DND-41 (cell line): ENCODE measurements around the gene SORCS1.

Experiments used
- ATAC-seq: fragments of 200-7000 bp; cut with Tn5 transposase; 3 replicates; pipeline ENCODE4 v1.9.1; 2021; ENCODE audit warnings: low read depth; ENCODE audit not compliant: insufficient read depth
- DNase-seq: peaks from one replicate; pipeline ENCODE4 v3.0.0-alpha.2; 2020
- H2AFZ ChIP-seq: 2 replicates; pipeline ENCODE4 v1.6.0; 2012; ENCODE audit warnings: low read depth, low read length
- H3K27ac ChIP-seq: 2 replicates; pipeline ENCODE4 v1.5.1; 2012; ENCODE audit warnings: low read length, inconsistent platforms
- H3K27me3 ChIP-seq: fragments of 200-600 bp; sonication (generic); 2 replicates; pipeline ENCODE4 v1.6.0; 2012; ENCODE audit warnings: low read length, mild to moderate bottlenecking, inconsistent platforms; ENCODE audit not compliant: insufficient read depth, poor library complexity
- H3K36me3 ChIP-seq: 2 replicates; pipeline ENCODE4 v1.5.1; 2012; ENCODE audit warnings: low read length, inconsistent platforms; ENCODE audit not compliant: insufficient read depth
- H3K4me1 ChIP-seq: 2 replicates; pipeline ENCODE4 v1.5.1; 2012; ENCODE audit warnings: mild to moderate bottlenecking, low read length; ENCODE audit not compliant: insufficient read depth
- H3K4me2 ChIP-seq: 2 replicates; pipeline ENCODE4 v1.6.0; 2012; ENCODE audit warnings: mild to moderate bottlenecking, moderate library complexity, low read length, inconsistent platforms; ENCODE audit not compliant: insufficient read depth
- H3K4me3 ChIP-seq, 2 experiments: fragments of 200-600 bp in 1 of 2; shearing (Covaris generic) in 1 of 2; 2 replicates each; pipeline ENCODE4 v1.5.1; 2012 to 2016; ENCODE audit warnings: inconsistent platforms in 2 of 2, low read length in 2 of 2, mild to moderate bottlenecking in 2 of 2, low read depth in 1 of 2, moderate library complexity in 1 of 2
- H3K79me2 ChIP-seq: 2 replicates; pipeline ENCODE4 v1.6.0; 2012; ENCODE audit warnings: low read length, inconsistent platforms; ENCODE audit not compliant: insufficient read depth
- H3K9ac ChIP-seq: 2 replicates; pipeline ENCODE4 v1.6.0; 2012; ENCODE audit warnings: low read depth, mild to moderate bottlenecking, inconsistent platforms, low read length, moderate library complexity
- H3K9me3 ChIP-seq: 2 replicates; pipeline ENCODE4 v1.5.1; 2012; ENCODE audit warnings: low read length, moderate library complexity, mild to moderate bottlenecking, inconsistent platforms; ENCODE audit not compliant: insufficient read depth, severe bottlenecking
- H4K20me1 ChIP-seq: 2 replicates; pipeline ENCODE4 v1.6.0; 2012; ENCODE audit warnings: low read length; ENCODE audit not compliant: insufficient read depth
- EZH2 ChIP-seq: IDR thresholded peaks from 3 replicates; pipeline ENCODE4 v1.6.1; 2012; ENCODE audit warnings: borderline replicate concordance, low read depth, mild to moderate bottlenecking, moderate library complexity, low read length, inconsistent platforms; ENCODE audit not compliant: severe bottlenecking
- TF ChIP-seq, protein P1 (sequence below): IDR thresholded peaks from 2 replicates; pipeline ENCODE4 v1.5.1; 2012; ENCODE audit warnings: borderline replicate concordance, low read length, moderate library complexity, mild to moderate bottlenecking; ENCODE audit not compliant: poor library complexity, severe bottlenecking; ENCODE audit errors: extremely low read depth

The SORCS1 gene

DNA sequence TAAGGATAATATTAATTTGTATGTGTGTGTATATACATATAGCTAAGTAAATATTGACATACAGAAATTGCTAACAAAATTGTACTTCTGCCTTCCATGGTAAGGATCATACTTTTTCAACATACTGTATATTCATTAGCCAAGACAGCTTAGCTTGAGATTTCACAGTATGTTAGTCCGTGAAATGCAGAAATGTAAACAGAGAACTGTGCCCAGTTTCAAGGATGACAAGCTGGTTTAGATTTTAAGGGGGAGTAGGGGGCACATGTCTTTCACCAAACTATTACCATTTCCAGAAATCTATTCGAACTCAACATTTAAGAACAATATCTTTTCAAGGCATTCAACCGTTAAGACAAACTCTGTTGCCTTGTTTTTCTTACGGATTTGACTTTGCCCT, 182.2 kb downstream of the SORCS1 start:
- Histone ChIP-seq H3K27me3 (no peaks in the 10 kb centered on the region), H3K9ac (no peak overlapping the region), H4K20me1 (no peaks in the 10 kb centered on the region), H3K9me3 (no peaks in the 10 kb centered on the region), H3K4me3 (no peak overlapping the region), H3K36me3 (no peaks in the 10 kb centered on the region), H3K79me2 (no peaks in the 10 kb centered on the region), H2AFZ (no peak overlapping the region), H3K4me1 (no peaks in the 10 kb centered on the region), H3K27ac (no peak overlapping the region), H3K4me2 (no peak overlapping the region)
- ATAC-seq (no peak), DNase-seq (no peak)
- TF ChIP-seq EZH2 = no peak
- TF ChIP-seq, protein P1, sequence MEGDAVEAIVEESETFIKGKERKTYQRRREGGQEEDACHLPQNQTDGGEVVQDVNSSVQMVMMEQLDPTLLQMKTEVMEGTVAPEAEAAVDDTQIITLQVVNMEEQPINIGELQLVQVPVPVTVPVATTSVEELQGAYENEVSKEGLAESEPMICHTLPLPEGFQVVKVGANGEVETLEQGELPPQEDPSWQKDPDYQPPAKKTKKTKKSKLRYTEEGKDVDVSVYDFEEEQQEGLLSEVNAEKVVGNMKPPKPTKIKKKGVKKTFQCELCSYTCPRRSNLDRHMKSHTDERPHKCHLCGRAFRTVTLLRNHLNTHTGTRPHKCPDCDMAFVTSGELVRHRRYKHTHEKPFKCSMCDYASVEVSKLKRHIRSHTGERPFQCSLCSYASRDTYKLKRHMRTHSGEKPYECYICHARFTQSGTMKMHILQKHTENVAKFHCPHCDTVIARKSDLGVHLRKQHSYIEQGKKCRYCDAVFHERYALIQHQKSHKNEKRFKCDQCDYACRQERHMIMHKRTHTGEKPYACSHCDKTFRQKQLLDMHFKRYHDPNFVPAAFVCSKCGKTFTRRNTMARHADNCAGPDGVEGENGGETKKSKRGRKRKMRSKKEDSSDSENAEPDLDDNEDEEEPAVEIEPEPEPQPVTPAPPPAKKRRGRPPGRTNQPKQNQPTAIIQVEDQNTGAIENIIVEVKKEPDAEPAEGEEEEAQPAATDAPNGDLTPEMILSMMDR = no peak

DNA sequence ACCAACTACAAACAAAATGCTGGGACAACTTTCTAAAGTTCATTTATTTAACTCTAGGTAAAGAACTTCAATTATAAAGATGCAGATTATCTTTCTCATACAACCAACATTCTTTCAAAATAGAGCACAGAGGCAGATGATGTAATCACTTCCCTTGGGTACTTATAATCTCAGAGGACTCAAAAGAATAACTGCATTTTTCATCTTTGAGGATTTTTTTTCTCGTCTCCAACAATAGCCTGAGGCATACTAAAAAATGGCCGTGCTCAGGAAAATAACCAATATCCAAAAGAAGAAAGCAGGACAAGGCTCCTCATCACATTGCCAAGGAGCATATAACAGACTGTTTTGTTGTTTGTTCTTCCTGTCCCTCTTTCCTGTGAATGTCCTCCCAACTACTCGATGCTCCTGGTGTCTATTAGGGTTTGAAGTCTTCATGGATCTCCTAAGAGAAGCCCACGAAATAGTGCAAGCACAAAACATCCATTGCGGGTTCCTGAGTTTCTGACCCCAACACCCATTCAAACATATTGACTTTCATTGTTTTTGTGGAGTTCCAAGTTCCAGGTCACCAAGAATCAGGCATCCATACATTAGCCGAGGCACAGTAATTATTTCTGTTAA, 182.9 kb downstream of the SORCS1 start:
- no peak overlapping the region for H3K27ac ChIP-seq

DNA sequence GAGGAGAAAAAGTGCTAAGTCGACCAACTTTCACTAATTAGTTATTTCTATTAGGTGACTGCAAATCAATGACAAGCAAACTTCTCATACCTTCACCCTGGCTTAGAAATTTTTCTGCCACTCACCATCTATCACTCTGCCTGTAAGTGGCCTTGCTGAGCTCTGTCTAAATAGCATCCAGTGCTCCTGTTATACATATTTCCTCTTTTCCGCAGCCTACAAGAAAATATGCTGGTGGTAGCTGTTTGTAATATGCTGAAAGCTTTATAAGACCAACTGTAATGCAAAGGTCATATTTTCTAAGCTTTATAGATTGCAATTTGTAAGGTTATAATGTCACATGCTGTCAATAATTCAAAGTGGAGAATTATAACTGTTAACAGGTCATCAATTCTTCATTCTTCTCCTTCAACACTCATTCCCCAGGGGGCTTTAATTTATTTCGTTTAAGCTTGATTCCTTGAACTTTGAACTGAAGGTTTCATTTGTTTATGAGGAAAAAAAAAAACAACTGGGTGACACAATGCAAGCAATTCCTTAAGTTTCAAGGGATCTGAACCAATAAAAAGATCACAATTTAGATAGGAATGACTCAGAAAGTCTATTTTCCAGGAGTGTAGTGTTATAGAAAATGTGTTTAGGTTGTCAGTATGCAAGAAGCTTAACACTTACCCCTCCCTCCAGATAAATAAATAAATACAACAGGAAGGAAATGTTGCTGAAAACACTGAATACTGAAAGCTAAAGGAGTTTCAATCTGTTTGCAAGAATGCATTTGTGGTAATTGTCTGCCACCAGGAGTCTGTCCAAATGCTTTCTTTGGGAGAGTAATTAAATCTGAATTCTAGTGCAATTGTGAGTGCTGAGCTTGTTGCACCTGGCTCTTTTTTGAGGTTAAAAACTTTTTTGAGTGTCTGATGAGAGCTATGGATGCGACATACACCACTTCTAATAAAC, 183.7 kb downstream of the SORCS1 start:
- Histone ChIP-seq H3K27me3 (no peaks in the 10 kb centered on the region), H4K20me1 (no peaks in the 10 kb centered on the region), H3K9ac (no peak overlapping the region), H3K4me2 (no peak overlapping the region), H3K27ac (no peak overlapping the region), H2AFZ (no peak overlapping the region), H3K9me3 (no peaks in the 10 kb centered on the region), H3K36me3 (no peaks in the 10 kb centered on the region), H3K4me3 (no peak overlapping the region), H3K4me1 (no peaks in the 10 kb centered on the region), H3K79me2 (no peaks in the 10 kb centered on the region)
- ATAC-seq (no peak), DNase-seq (no peak)
- no peak for TF ChIP-seq EZH2
- TF ChIP-seq, protein P1 = no peak

More for the DNA sequence above, 182.9 kb downstream of the SORCS1 start:
- Histone ChIP-seq H3K36me3 (no peaks in the 10 kb centered on the region), H3K9me3 (no peaks in the 10 kb centered on the region), H4K20me1 (no peaks in the 10 kb centered on the region), H3K27me3 (no peaks in the 10 kb centered on the region), H3K4me2 (no peak overlapping the region), H3K9ac (no peak overlapping the region), H3K4me1 (no peaks in the 10 kb centered on the region), H3K4me3 (no peak overlapping the region), H2AFZ (no peak overlapping the region), H3K79me2 (no peaks in the 10 kb centered on the region)
- ATAC-seq = no peak
- no peak for DNase-seq
- no peak for TF ChIP-seq EZH2
- TF ChIP-seq, protein P1 = no peak
